ENCODE results near the gene TBC1D8.
"Not testable (repeated sequence)": the region's sequence is repeated elsewhere in the genome, so short reads cannot be mapped to it uniquely, and the experiment has no call there.

TBC1D8 gene

GRCh38 chr2:101052147-101052546 is 99.0 kb downstream of the TBC1D8 start:
- no peak overlapping the region for H3K27ac ChIP-seq (ENCODE audit: low read depth in 2 of 2, low read length in 2 of 2)
- no peaks in the 10 kb centered on the region for H3K9me3 ChIP-seq (ENCODE audit: control insufficient read depth in 2 of 2, low read length in 2 of 2)
- H3K4me1 ChIP-seq (ENCODE audit: control insufficient read depth in 2 of 2, insufficient read depth in 2 of 2, low read length in 2 of 2) = no peaks in the 10 kb centered on the region
- no peak overlapping the region for H3K9ac ChIP-seq (ENCODE audit: low read depth in 1 of 2, low read length in 2 of 2)
- H3K36me3 ChIP-seq (ENCODE audit: control insufficient read depth in 2 of 2, insufficient read depth in 2 of 2, low read length in 2 of 2) = no peaks in the 10 kb centered on the region
- H3K27me3 ChIP-seq (ENCODE audit: control insufficient read depth in 2 of 2, insufficient read depth in 2 of 2, low read length in 2 of 2) = no peaks in the 10 kb centered on the region
- H3K4me3 ChIP-seq (ENCODE audit: low read length in 2 of 2) = no peak overlapping the region

DNA sequence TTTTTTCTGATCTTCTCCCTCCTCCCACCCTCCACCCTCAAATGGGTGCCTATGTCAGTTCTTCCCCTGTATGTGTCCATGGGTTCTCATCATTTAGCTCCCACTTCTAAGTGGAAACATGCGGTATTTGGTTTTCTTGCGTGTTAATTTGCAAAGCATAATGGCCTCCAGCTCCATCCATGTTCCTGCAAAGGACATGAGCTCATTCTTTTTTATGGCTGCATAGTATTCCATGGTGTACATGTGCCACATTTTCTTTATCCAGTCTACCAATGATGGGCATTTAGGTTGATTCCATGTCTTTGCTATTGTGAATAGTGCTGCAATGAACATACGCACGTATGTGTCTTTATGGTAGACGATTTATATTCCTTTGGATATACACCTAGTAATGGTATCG is 100.3 kb downstream of the TBC1D8 start:
- not testable (repeated sequence) for H3K27me3 ChIP-seq (ENCODE audit: control insufficient read depth in 2 of 2, insufficient read depth in 2 of 2, low read length in 2 of 2); H3K27ac ChIP-seq (ENCODE audit: low read depth in 2 of 2, low read length in 2 of 2); H3K4me3 ChIP-seq (ENCODE audit: low read length in 2 of 2); H3K4me1 ChIP-seq (ENCODE audit: control insufficient read depth in 2 of 2, insufficient read depth in 2 of 2, low read length in 2 of 2); H3K9me3 ChIP-seq (ENCODE audit: control insufficient read depth in 2 of 2, low read length in 2 of 2); H3K9ac ChIP-seq (ENCODE audit: low read depth in 1 of 2, low read length in 2 of 2); H3K36me3 ChIP-seq (ENCODE audit: control insufficient read depth in 2 of 2, insufficient read depth in 2 of 2, low read length in 2 of 2)

DNA sequence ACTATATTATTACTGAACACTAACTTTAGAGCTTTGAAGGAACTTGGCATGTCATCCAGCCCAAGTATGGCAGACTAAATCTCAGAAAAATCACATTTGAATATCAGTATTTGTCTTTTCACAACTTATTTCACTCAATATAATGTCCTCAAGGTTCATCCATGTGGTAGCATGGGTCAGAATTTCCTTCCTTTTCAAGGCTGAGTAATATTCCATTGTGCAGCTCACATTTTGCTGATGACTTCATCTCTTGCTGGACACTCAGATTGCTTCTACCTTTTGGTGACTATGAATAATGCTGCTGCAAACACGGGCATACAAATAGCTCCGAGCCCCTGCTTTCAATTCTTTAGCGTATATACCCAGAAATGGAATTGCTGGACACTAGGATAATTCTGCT is 102.4 kb downstream of the TBC1D8 start:
- H3K36me3 ChIP-seq (ENCODE audit: control insufficient read depth in 2 of 2, insufficient read depth in 2 of 2, low read length in 2 of 2) = no peaks in the 10 kb centered on the region
- no peak overlapping the region for H3K9ac ChIP-seq (ENCODE audit: low read depth in 1 of 2, low read length in 2 of 2)
- no peaks in the 10 kb centered on the region for H3K27me3 ChIP-seq (ENCODE audit: control insufficient read depth in 2 of 2, insufficient read depth in 2 of 2, low read length in 2 of 2)
- no peak overlapping the region for H3K4me3 ChIP-seq (ENCODE audit: low read length in 2 of 2)
- H3K4me1 ChIP-seq (ENCODE audit: control insufficient read depth in 2 of 2, insufficient read depth in 2 of 2, low read length in 2 of 2) = no peaks in the 10 kb centered on the region
- no peaks in the 10 kb centered on the region for H3K9me3 ChIP-seq (ENCODE audit: control insufficient read depth in 2 of 2, low read length in 2 of 2)
- no peak overlapping the region for H3K27ac ChIP-seq (ENCODE audit: low read depth in 2 of 2, low read length in 2 of 2)

DNA sequence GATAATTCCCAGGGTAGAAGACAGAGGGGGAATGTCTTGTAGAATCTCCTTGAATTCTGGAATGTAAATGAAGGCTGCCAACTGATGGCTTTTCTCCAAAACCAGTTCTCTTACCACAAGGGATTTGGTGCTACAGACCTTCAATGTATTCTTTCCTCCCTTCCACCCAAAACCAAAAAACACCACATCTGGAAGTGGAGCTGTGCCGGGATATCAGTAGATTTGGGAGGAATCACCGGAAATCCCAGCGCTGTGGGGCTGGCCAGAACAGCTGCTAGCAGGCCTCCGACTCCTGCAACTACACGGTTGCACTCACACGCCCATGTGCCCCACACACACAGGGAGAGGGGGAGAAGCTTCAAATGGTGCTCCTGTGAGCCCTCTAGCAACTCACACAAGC is 103.4 kb downstream of the TBC1D8 start:
- no peaks in the 10 kb centered on the region for H3K27me3 ChIP-seq (ENCODE audit: control insufficient read depth in 2 of 2, insufficient read depth in 2 of 2, low read length in 2 of 2)
- no peak overlapping the region for H3K9ac ChIP-seq (ENCODE audit: low read depth in 1 of 2, low read length in 2 of 2)
- H3K9me3 ChIP-seq (ENCODE audit: control insufficient read depth in 2 of 2, low read length in 2 of 2) = no peaks in the 10 kb centered on the region
- H3K4me3 ChIP-seq (ENCODE audit: low read length in 2 of 2) = no peak overlapping the region
- no peaks in the 10 kb centered on the region for H3K36me3 ChIP-seq (ENCODE audit: control insufficient read depth in 2 of 2, insufficient read depth in 2 of 2, low read length in 2 of 2)
- H3K27ac ChIP-seq (ENCODE audit: low read depth in 2 of 2, low read length in 2 of 2) = no peak overlapping the region
- H3K4me1 ChIP-seq (ENCODE audit: control insufficient read depth in 2 of 2, insufficient read depth in 2 of 2, low read length in 2 of 2) = no peaks in the 10 kb centered on the region

- Histone ChIP-seq H3K9ac (ENCODE audit: low read depth in 1 of 2, low read length in 2 of 2) (no peak overlapping the region), H3K9me3 (ENCODE audit: control insufficient read depth in 2 of 2, low read length in 2 of 2) (no peaks in the 10 kb centered on the region), H3K36me3 (ENCODE audit: control insufficient read depth in 2 of 2, insufficient read depth in 2 of 2, low read length in 2 of 2) (no peaks in the 10 kb centered on the region), H3K27ac (ENCODE audit: low read depth in 2 of 2, low read length in 2 of 2) (no peak overlapping the region), H3K27me3 (ENCODE audit: control insufficient read depth in 2 of 2, insufficient read depth in 2 of 2, low read length in 2 of 2) (no peaks in the 10 kb centered on the region), H3K4me3 (ENCODE audit: low read length in 2 of 2) (no peak overlapping the region), H3K4me1 (ENCODE audit: control insufficient read depth in 2 of 2, insufficient read depth in 2 of 2, low read length in 2 of 2) (no peaks in the 10 kb centered on the region)
Measured at GRCh38 chr2:101047075-101047766, 104.0 kb downstream of the TBC1D8 start.

DNA sequence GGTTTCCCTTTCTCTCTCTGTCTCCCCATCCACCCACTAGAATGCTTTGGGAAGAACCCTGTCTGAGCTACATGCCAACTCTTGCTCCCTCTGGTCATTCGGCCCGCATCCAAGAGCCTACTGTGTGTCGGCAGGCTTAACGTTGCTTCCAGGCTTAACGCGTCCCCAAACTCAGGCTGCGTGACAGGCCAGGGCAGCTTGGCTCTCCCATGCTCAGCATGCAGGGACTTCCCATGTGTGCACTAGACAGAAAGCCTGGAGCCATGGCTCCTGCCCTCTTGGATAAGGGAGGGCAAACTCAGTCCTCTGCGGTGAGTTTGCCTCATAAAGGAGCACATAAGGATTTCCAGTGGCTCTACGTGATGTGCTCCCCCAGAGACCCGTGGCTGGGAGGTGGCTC is 105.9 kb downstream of the TBC1D8 start:
- Histone ChIP-seq H3K9ac (ENCODE audit: low read depth in 1 of 2, low read length in 2 of 2) (no peak overlapping the region), H3K4me1 (ENCODE audit: control insufficient read depth in 2 of 2, insufficient read depth in 2 of 2, low read length in 2 of 2) (no peaks in the 10 kb centered on the region), H3K4me3 (ENCODE audit: low read length in 2 of 2) (no peak overlapping the region), H3K9me3 (ENCODE audit: control insufficient read depth in 2 of 2, low read length in 2 of 2) (no peaks in the 10 kb centered on the region), H3K27ac (ENCODE audit: low read depth in 2 of 2, low read length in 2 of 2) (no peak overlapping the region), H3K27me3 (ENCODE audit: control insufficient read depth in 2 of 2, insufficient read depth in 2 of 2, low read length in 2 of 2) (no peaks in the 10 kb centered on the region), H3K36me3 (ENCODE audit: control insufficient read depth in 2 of 2, insufficient read depth in 2 of 2, low read length in 2 of 2) (no peaks in the 10 kb centered on the region)

DNA sequence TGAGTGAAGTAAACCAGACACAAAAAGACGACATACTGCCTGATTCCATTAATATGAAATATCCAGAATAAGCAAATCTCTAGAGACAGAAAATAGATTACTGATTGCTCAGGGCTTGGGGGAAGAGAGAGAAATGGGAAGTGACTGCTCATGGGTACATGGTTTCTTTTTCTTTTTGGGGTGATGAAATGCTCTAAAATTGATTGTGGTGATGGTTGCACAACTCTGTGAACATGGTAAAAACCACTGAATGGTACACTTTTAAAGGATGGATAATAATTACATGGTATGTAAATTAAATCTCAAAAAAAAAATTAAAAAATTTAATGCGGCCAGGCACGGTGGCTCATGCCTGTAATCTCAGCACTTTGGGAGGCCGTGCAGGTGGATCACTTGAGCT is 109.8 kb downstream of the TBC1D8 start:
- Histone ChIP-seq H3K36me3 (ENCODE audit: control insufficient read depth in 2 of 2, insufficient read depth in 2 of 2, low read length in 2 of 2) (peaks cover 8 to 20% of the 10 kb centered on the region in 2 donors), H3K27ac (ENCODE audit: low read depth in 2 of 2, low read length in 2 of 2) (no peak overlapping the region), H3K9me3 (ENCODE audit: control insufficient read depth in 2 of 2, low read length in 2 of 2) (no peaks in the 10 kb centered on the region), H3K4me3 (ENCODE audit: low read length in 2 of 2) (no peak overlapping the region), H3K4me1 (ENCODE audit: control insufficient read depth in 2 of 2, insufficient read depth in 2 of 2, low read length in 2 of 2) (no peaks in the 10 kb centered on the region), H3K27me3 (ENCODE audit: control insufficient read depth in 2 of 2, insufficient read depth in 2 of 2, low read length in 2 of 2) (no peaks in the 10 kb centered on the region), H3K9ac (ENCODE audit: low read depth in 1 of 2, low read length in 2 of 2) (no peak overlapping the region)

DNA sequence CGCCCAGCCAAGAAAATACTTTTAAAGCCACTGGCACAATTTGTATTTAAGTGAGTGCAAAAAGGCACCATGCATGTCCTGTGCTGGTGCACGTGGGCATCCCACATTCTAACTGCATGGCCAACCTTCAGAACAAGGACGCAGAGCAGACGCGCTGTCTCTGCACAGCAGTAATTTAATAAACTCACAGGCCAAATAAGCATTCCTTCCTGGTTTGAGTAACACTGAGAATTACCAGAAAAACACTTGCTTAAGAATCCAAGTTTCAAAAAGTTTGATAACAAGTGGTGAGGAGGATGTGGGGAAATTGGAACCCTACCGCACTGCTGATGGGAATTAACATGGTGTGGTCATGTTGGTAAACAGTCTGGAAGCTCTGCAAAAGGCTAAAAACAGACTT is 110.4 kb downstream of the TBC1D8 start:
- Histone ChIP-seq H3K9ac (ENCODE audit: low read depth in 1 of 2, low read length in 2 of 2) (no peak overlapping the region), H3K36me3 (ENCODE audit: control insufficient read depth in 2 of 2, insufficient read depth in 2 of 2, low read length in 2 of 2) (peaks cover 8 to 20% of the 10 kb centered on the region in 2 donors), H3K27me3 (ENCODE audit: control insufficient read depth in 2 of 2, insufficient read depth in 2 of 2, low read length in 2 of 2) (no peaks in the 10 kb centered on the region), H3K27ac (ENCODE audit: low read depth in 2 of 2, low read length in 2 of 2) (no peak overlapping the region), H3K4me1 (ENCODE audit: control insufficient read depth in 2 of 2, insufficient read depth in 2 of 2, low read length in 2 of 2) (no peaks in the 10 kb centered on the region), H3K4me3 (ENCODE audit: low read length in 2 of 2) (no peak overlapping the region), H3K9me3 (ENCODE audit: control insufficient read depth in 2 of 2, low read length in 2 of 2) (no peaks in the 10 kb centered on the region)

DNA sequence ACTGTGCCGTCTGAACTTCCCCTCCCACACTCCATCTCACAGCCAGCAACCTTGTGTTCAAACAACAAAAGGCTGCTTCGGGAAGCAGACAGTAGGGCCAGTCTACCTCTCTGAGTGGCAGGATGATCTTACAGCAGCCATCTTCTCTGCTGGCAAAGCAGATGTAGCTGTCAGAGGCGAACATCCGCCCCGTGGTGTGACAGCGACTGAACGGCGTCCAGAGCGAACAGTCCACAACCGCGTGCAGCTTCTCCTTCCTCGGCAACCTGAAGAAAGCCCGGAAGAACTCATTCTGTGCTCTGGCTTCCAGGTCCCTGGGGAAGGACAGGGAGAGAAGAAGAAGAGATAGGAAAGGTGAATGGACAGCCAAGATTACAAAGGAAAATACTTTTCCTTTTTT is 111.1 kb downstream of the TBC1D8 start:
- Histone ChIP-seq H3K36me3 (ENCODE audit: control insufficient read depth in 2 of 2, insufficient read depth in 2 of 2, low read length in 2 of 2) (peaks cover 8 to 20% of the 10 kb centered on the region in 2 donors), H3K4me3 (ENCODE audit: low read length in 2 of 2) (no peak overlapping the region), H3K4me1 (ENCODE audit: control insufficient read depth in 2 of 2, insufficient read depth in 2 of 2, low read length in 2 of 2) (no peaks in the 10 kb centered on the region), H3K27ac (ENCODE audit: low read depth in 2 of 2, low read length in 2 of 2) (no peak overlapping the region), H3K9me3 (ENCODE audit: control insufficient read depth in 2 of 2, low read length in 2 of 2) (no peaks in the 10 kb centered on the region), H3K27me3 (ENCODE audit: control insufficient read depth in 2 of 2, insufficient read depth in 2 of 2, low read length in 2 of 2) (no peaks in the 10 kb centered on the region), H3K9ac (ENCODE audit: low read depth in 1 of 2, low read length in 2 of 2) (no peak overlapping the region)

DNA sequence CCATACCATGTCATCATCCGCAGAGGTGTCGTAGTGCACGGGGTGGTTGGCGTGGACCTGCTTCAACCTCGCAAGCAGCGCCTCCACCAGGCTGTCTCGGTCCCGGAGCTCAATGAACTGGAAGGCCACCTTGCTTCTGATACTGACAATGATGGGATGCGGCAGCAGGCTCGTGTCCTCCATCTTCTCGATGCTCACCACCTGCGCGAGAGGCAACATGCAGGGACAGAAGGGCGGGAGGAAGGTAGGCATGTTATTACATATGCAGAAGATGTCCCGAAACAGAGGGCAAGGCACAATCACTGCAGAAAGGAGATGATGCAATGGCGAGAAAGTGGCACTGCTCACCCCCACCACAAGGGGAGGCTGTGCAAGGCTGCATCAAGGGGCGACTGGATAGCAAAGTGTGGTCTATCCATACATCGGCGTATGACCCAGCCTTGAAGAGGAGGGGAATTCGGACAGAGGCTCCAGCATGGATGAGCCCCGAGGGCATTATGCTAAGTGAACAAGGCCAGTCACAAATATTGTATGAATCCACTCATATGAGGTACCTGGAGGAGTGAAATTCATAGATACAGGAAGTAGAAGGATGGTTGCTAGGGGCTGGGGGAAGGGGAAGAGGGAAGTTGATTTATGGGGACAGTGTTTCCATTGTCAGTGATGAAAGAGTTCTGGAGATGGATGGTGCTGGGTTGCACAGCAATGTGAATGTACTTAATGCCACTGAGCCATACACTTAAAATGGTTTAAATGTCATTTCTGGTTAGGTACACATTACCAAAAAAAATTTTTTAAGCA is 112.5 kb downstream of the TBC1D8 start:
- peaks cover 14 to 27% of the 10 kb centered on the region in 2 donors for H3K36me3 ChIP-seq (ENCODE audit: control insufficient read depth in 2 of 2, insufficient read depth in 2 of 2, low read length in 2 of 2)
- H3K9me3 ChIP-seq (ENCODE audit: control insufficient read depth in 2 of 2, low read length in 2 of 2) = no peaks in the 10 kb centered on the region
- no peak overlapping the region for H3K9ac ChIP-seq (ENCODE audit: low read depth in 1 of 2, low read length in 2 of 2)
- H3K27me3 ChIP-seq (ENCODE audit: control insufficient read depth in 2 of 2, insufficient read depth in 2 of 2, low read length in 2 of 2) = no peaks in the 10 kb centered on the region
- H3K4me1 ChIP-seq (ENCODE audit: control insufficient read depth in 2 of 2, insufficient read depth in 2 of 2, low read length in 2 of 2) = no peaks in the 10 kb centered on the region
- no peak overlapping the region for H3K27ac ChIP-seq (ENCODE audit: low read depth in 2 of 2, low read length in 2 of 2)
- H3K4me3 ChIP-seq (ENCODE audit: low read length in 2 of 2) = no peak overlapping the region
